GM19397 (cell line): ENCODE measurements around the gene ABITRAM.
"Not testable (repeated sequence)": the region's sequence is repeated elsewhere in the genome, so short reads cannot be mapped to it uniquely, and the experiment has no call there.

Source experiments
- ATAC-seq: cut with Tn5 transposase; IDR thresholded peaks from one replicate; pipeline ENCODE4 v1.9.1; 2021; ENCODE audit warnings: mild to moderate bottlenecking, moderate library complexity; ENCODE audit not compliant: unreplicated experiment

ABITRAM gene

GRCh38 chr9:108934323-108934893 lies at the start of gene ABITRAM:
TSS of gene ABITRAM (plus strand) at chr9:108934400. CDS start at chr9:108934487, 87 bp downstream.
- ATAC-seq, result peak; percentile 89

DNA sequence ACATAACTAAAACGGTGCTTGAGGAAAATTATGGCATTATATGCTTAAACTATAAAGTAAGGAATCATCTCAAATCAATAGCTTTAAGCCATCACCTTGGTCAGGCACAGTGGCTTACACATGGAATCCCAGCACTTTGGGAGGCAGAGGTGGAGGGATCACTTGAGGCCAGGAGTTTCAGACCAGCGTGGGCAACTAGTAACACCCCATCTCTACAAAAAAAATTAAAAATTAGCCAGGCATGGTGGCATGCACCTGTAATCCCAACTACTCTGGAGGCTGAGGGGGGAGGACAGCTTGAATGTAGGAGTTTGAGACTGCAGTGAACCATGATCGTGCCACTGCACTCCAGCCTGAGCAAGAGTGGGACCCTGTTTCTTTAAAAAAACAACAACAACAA lies 49.5 kb upstream of the ABITRAM start:
- no peak for ATAC-seq

- ATAC-seq, result peak; percentile 97
Observed at GRCh38 chr9:108885643-108886348, 48.4 kb upstream of the ABITRAM start.

DNA sequence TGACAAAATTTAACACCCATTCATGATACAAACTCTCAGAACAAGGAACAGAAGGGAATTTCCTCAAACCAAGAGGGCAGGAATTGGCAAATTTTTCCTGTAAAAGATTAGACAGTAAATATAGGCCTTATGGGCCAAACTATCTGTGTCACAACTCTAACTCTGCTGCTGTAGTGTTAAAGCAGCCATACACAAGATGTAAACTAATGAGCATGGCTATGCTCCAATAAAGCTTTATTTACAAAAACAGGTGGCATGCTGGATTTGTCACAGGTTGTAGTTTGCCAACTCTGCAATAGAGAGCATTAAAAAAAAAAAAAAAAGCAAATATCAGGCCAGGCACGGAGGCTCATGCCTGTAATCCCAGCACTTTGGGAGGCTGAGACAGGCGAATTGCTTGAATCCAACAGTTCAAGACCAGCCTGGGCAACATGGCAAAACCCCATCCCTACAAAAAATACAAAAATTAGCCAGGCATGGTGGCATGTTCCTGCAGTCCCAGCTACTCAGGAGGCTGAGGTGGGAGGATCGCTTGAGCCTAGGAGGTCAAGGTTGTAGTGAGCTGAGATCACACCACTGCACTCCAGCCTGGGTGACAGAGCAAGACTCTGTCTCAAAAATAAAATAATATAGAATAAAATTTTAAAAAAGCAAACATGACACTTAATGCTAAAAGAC lies 47.5 kb upstream of the ABITRAM start:
- ATAC-seq, result not testable (repeated sequence)

- ATAC-seq, result no peak
Observed at GRCh38 chr9:108889649-108890067, 44.5 kb upstream of the ABITRAM start.

GRCh38 chr9:108894225-108894997 lies 39.8 kb upstream of the ABITRAM start:
- no peak for ATAC-seq

GRCh38 chr9:108897324-108898096 lies 36.7 kb upstream of the ABITRAM start:
- ATAC-seq, result no peak

- ATAC-seq, result not testable (repeated sequence)
Observed at GRCh38 chr9:108899023-108899695, 35.0 kb upstream of the ABITRAM start.

GRCh38 chr9:108900176-108900575 lies 34.0 kb upstream of the ABITRAM start:
- no peak for ATAC-seq

DNA sequence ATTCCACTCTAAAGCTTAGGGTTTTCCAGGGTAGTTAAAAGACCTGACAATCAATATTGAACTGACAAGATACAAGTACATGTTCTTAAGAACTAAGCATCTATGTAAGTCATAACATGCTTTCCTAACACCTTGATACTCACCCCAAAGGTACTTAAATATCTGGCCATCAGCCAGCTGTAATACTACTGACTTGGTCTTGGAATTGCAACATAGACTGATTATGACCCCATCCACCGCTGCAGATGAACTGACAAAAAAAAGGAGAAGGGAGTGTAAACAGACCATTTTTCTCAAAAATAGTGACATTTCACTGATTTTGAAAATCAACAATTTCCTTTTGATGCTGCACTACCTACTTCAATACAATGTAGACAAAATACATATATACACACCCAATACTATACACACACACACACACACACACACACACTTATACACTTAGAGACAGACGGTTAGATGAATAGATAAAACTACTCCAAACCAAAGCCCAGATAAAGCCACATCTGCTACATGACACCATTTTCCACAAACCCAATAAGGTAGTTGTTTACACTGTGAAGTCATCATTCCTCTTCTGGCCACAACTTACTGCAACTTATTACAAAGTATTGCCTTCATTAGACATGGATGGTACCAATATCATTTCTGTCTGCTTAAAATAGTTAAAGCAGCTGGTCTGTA lies 30.6 kb upstream of the ABITRAM start:
- ATAC-seq, result no peak

DNA sequence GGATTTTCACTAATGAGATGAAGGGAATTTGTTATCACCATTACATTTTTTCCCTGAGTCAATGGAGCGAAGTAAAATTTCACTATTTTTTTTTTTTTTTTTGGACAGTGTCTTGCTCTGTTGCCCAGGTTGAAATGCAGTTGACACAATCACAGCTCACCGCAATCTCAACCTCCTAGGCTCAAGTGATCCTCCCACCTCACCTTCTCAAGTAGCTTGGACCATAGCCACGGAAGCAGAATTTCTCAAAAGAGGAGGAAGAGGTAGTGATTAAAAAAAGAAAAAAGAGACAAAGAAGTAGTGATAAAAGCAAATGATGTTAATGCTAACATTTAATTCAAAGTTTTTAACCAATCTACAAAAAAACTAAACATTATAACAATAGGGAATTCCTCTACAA lies 30.0 kb upstream of the ABITRAM start:
- ATAC-seq, result no peak

GRCh38 chr9:108905494-108905893 lies 28.7 kb upstream of the ABITRAM start:
- no peak for ATAC-seq

- ATAC-seq, result no peak
Observed at GRCh38 chr9:108910402-108910801, 23.8 kb upstream of the ABITRAM start.

- ATAC-seq, result no peak
Observed at GRCh38 chr9:108910914-108911313, 23.3 kb upstream of the ABITRAM start.

- no peak for ATAC-seq
Observed at GRCh38 chr9:108911820-108912219, 22.4 kb upstream of the ABITRAM start.

- ATAC-seq, result no peak
Observed at GRCh38 chr9:108913391-108913790, 20.8 kb upstream of the ABITRAM start.

DNA sequence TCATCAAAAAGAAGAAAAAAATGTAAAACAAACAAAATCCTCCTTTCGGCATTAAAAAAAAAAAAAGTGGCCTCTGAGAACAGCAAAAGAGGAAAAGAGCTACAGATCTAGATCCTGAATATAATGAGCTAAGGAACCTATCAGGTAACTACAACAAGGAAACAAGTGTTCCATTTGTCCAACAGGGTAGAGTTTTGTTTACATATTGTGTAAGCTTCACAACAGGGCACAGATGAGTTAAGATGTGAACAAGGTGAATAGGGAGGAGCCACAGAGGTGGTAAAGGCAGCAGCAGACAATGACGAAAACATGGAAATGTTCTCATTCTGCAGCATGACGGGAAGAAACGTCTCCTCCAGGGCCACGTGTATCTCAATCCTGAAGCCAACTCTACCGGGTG lies 14.7 kb upstream of the ABITRAM start:
- ATAC-seq, result no peak

GRCh38 chr9:108920401-108920800 lies 13.8 kb upstream of the ABITRAM start:
- not testable (repeated sequence) for ATAC-seq

GRCh38 chr9:108921200-108921599 lies 13.0 kb upstream of the ABITRAM start:
- no peak for ATAC-seq
